Skeletal muscle satellite cell (primary cell): ENCODE data around the gene DCC.

Experiments
- H3K27me3 ChIP-seq: 2 replicates; pipeline ENCODE4 v1.7.0; 2013; ENCODE audit warnings: low read length; ENCODE audit not compliant: control insufficient read depth, insufficient read depth
- H3K36me3 ChIP-seq: 2 replicates; pipeline ENCODE4 v1.7.0; 2013; ENCODE audit warnings: mild to moderate bottlenecking, control low read depth, low read length; ENCODE audit not compliant: insufficient read depth
- H3K4me1 ChIP-seq: 2 replicates; pipeline ENCODE4 v1.7.0; 2013; ENCODE audit warnings: low read length; ENCODE audit not compliant: control insufficient read depth, insufficient read depth
- H3K4me2 ChIP-seq: 2 replicates; pipeline ENCODE4 v1.7.0; 2013; ENCODE audit warnings: mild to moderate bottlenecking, low read length
- H3K4me3 ChIP-seq: 2 replicates; pipeline ENCODE4 v1.7.0; 2013; ENCODE audit warnings: low read length
- H3K9ac ChIP-seq: 2 replicates; pipeline ENCODE4 v1.7.0; 2013; ENCODE audit warnings: mild to moderate bottlenecking, low read depth, low read length, moderate library complexity
- H3K9me3 ChIP-seq: replicated peaks from 2 replicates; pipeline ENCODE4 v1.7.0; 2013; ENCODE audit warnings: mild to moderate bottlenecking, control low read depth, low read length

Gene DCC

DNA sequence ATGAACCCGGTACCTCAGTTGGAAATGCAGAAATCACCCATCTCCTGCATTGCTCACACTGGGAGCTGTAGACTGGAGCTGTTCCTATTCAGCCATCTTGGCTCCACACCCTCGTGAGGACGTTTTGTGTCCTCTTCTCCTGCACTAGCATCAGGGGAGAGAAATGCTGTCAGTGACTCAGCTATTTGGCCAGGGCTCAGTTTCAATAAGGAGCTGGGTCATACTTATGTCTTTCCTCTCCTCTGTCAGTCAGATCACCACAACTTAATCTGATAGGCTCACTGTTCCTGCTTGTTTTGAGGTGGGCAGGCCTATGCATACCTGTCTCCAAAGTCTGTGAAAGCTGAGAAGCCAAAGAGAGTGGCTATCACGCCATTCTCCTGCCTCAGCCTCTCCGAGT is 921.2 kb downstream of the DCC start:
- Histone ChIP-seq H3K27me3 (no peaks in the 10 kb centered on the region), H3K36me3 (no peaks in the 10 kb centered on the region), H3K9ac (no peak overlapping the region), H3K9me3 (peaks cover 8% of the 10 kb centered on the region), H3K4me1 (no peaks in the 10 kb centered on the region), H3K4me2 (no peak overlapping the region), H3K4me3 (no peak overlapping the region)

DNA sequence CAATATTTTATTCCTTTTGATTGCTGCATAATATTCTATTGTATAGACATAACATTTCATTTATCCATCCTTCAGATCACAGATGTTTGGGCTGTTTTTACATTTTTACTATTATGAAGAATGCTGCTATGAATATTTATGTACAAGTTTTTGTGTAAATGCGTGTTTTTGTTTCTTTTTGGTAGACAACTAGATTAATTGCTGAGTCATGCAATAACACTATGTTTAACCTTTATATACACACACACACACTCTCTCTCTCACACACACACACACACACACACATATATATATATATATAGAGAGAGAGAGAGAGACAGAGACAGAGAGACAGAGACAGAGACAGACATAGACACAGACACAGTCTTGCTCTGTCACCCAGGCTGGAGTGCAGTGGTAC is 926.9 kb downstream of the DCC start:
- peaks cover 10% of the 10 kb centered on the region for H3K9me3 ChIP-seq
- no peak overlapping the region for H3K9ac ChIP-seq
- no peak overlapping the region for H3K4me3 ChIP-seq
- H3K27me3 ChIP-seq: no peaks in the 10 kb centered on the region
- H3K4me1 ChIP-seq: no peaks in the 10 kb centered on the region
- H3K36me3 ChIP-seq: no peaks in the 10 kb centered on the region
- H3K4me2 ChIP-seq: no peak overlapping the region

DNA sequence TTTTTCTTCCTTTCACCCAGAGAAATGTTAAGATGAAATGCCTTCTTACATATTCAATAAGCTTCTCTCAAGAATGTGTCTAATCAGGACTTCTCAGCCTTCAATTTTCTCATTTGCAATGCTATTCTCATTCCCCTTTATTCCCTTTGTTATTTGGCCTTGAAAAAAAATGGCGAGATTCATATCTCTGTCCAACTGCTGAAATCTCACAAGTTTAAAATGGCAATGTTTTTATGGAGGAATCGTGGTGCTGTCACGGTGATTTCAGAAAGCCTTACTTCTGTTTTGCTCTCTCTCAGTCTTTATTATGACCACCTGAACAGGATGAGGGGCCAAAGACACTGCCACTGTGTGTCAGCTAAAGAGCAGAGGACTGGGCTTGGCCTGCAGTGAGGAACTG is 928.5 kb downstream of the DCC start:
- Histone ChIP-seq H3K9ac (no peak overlapping the region), H3K4me2 (no peak overlapping the region)

DNA sequence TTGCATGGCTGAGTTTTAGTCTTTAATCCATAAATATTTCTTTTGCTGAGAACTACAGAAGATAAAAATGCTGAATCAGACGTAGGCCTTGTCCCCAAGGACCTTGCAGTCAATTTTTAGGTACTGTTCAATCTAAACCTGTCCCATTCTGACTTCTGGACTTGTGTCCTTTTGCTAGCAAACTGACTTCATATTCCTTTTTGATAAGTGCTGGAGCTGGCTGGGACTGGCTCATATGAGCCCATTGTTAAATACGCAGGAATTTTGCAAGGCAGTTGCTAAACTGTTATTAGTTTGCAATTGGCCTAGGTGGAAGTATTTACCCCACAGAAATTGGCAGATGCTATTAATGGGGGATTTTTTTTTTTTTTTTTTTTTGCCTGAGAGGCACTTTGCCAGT is 941.4 kb downstream of the DCC start:
- H3K4me2 ChIP-seq: no peak overlapping the region
- H3K27me3 ChIP-seq: no peaks in the 10 kb centered on the region
- peaks cover 5% of the 10 kb centered on the region for H3K9me3 ChIP-seq
- H3K9ac ChIP-seq: no peak overlapping the region
- H3K4me1 ChIP-seq: no peaks in the 10 kb centered on the region
- no peak overlapping the region for H3K4me3 ChIP-seq
- H3K36me3 ChIP-seq: no peaks in the 10 kb centered on the region

More for the DNA sequence above, 928.5 kb downstream of the DCC start:
- no peaks in the 10 kb centered on the region for H3K36me3 ChIP-seq
- no peak overlapping the region for H3K4me3 ChIP-seq
- peaks cover 11% of the 10 kb centered on the region for H3K9me3 ChIP-seq
- no peaks in the 10 kb centered on the region for H3K27me3 ChIP-seq
- H3K4me1 ChIP-seq: no peaks in the 10 kb centered on the region

DNA sequence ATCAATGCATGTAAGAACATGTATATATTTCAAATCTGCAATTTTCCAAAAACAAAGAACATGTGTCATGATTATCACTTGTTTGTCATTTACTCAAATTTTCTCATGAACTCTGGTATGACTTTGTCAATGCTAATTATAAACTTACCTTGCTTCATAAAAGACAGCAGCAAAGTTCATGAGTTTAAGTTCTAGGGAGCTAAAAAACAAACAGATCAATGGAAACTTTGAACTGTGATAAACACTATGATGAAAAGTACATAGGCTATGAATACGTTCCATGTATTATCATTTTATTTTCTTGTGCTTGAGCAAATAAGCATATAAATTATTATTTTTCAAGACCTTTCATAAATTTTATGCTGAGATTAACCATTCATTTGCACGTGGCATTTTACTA is 943.7 kb downstream of the DCC start:
- Histone ChIP-seq H3K9me3 (peaks cover 5% of the 10 kb centered on the region), H3K27me3 (no peaks in the 10 kb centered on the region), H3K4me2 (no peak overlapping the region), H3K4me3 (no peak overlapping the region), H3K9ac (no peak overlapping the region), H3K4me1 (no peaks in the 10 kb centered on the region), H3K36me3 (no peaks in the 10 kb centered on the region)

DNA sequence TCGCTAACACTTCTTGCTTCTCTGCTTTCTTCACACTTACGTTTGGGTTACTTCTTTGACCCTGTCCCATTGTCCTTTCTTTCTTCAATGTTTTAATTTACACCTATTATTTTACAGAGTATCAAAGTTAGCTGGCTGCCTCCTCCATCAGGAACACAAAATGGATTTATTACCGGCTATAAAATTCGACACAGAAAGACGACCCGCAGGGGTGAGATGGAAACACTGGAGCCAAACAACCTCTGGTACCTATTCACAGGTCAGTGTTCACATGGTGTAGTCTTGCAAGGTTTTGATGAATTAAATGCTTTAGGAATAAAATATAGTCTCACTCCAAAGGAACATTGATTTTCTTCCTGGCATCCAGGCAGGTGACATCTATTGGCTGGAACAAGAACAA is 965.5 kb downstream of the DCC start:
- Histone ChIP-seq H3K27me3 (no peaks in the 10 kb centered on the region), H3K9me3 (peaks cover 2% of the 10 kb centered on the region), H3K4me2 (no peak overlapping the region), H3K4me3 (no peak overlapping the region), H3K9ac (no peak overlapping the region), H3K36me3 (no peaks in the 10 kb centered on the region), H3K4me1 (no peaks in the 10 kb centered on the region)

DNA sequence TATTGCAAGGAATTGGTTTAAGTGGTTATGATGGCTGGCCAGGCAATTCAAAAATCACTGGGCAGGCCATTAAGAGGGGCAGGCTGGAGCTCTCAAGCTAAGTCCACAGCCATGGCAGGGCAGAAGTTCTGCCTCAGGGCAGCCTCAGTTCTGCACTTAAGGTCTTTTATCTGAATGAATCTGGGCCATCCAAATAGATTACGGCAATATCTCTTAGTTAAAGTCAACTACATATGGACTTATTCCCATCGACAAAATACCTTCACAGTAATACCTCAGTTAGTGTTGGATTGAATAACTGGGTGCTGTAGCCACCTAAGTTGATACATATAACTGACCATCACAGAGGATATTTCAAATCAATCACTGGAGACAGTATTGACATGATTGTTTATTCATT is 979.6 kb downstream of the DCC start:
- Histone ChIP-seq H3K4me1 (no peaks in the 10 kb centered on the region), H3K9ac (no peak overlapping the region), H3K27me3 (no peaks in the 10 kb centered on the region), H3K4me2 (no peak overlapping the region), H3K9me3 (no peaks in the 10 kb centered on the region), H3K4me3 (no peak overlapping the region), H3K36me3 (no peaks in the 10 kb centered on the region)

DNA sequence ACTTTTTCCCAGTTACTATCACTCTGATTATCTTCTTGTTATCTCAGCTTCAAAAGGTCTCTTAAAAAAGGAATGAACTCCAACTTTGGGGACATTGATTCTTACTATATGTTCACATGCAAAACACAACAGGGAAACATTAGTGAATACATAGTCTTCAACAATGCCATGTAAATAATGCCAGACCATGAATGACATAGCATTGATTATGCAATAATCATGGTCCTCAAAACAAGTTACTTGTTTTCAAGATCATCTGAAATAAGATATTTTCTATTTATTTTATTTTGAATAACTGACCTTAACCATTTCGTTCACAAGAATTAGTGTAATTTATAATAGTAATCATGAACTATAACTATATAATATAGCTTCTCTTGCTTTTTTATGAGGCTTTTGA is 982.2 kb downstream of the DCC start:
- Histone ChIP-seq H3K9ac (no peak overlapping the region), H3K4me1 (no peaks in the 10 kb centered on the region), H3K9me3 (peaks cover 3% of the 10 kb centered on the region), H3K4me2 (no peak overlapping the region), H3K4me3 (no peak overlapping the region), H3K36me3 (no peaks in the 10 kb centered on the region), H3K27me3 (no peaks in the 10 kb centered on the region)

DNA sequence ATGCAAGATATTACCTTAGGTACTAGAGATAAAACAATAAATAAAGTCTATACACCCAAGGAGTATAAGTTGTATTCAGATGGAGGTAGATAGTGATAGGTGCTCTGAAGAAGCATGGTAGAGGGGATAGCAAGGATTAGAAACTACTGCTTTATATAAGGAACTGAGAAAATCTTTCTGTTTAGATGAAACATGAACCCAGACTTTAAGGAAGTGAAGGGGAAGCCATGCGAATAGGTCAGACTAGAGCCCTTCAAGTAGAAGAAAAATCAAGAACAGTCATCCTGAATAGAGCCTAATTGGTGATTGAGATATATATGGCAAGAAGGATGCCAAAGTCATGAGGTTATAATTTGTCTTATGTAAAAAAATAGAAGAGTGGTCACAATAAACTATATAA is 984.4 kb downstream of the DCC start:
- no peaks in the 10 kb centered on the region for H3K27me3 ChIP-seq
- no peak overlapping the region for H3K4me2 ChIP-seq
- H3K4me1 ChIP-seq: no peaks in the 10 kb centered on the region

DNA sequence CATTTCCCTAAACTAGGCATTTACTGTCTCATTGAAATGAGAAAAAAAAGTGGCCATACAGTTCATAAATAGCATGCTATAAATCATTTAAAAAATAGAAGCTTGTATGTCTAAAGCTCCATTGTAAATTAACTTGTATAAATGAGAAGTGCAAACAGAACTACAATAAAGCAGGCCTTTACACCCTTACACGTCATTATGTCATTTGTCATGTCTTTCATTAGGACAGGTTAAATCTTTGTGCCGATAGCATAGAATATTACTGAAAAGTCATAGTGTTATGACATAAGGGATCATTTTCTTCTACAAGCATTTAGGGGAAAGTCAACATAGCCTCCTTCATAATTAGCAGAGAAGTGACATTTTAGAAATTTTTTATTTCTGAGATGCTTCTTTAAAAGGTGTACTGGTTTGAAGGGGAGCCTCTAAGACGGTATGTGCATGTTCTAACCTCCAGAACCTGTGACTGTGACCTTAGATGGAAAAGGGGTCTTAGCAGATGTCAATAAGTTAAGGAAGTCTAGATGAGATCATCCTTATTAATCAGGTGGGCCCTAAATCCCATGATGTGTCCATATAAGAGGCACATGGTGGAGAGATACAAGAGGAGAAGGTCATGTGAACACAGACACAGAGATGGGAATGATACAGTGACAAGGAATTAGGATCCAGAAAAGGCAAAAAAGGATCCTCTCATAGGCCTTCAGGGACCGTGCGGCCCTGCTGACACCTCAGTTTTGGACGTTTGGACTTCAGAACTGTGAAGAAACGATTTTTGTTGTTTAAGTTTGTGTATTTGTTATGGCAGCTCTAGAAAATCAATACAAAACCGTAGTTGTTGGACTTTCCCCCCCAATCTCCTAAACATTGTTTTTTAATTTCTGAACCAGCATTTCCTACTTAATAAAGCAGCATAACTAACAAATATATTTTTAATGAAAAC is 1020.8 kb downstream of the DCC start:
- no peak overlapping the region for H3K9ac ChIP-seq
- H3K4me3 ChIP-seq: no peak overlapping the region
- no peaks in the 10 kb centered on the region for H3K27me3 ChIP-seq
- H3K9me3 ChIP-seq: peaks cover 3% of the 10 kb centered on the region
- H3K4me1 ChIP-seq: no peaks in the 10 kb centered on the region
- H3K36me3 ChIP-seq: no peaks in the 10 kb centered on the region
- H3K4me2 ChIP-seq: no peak overlapping the region

More for the DNA sequence above, 984.4 kb downstream of the DCC start:
- H3K36me3 ChIP-seq: no peaks in the 10 kb centered on the region
- no peak overlapping the region for H3K9ac ChIP-seq
- peaks cover 6% of the 10 kb centered on the region for H3K9me3 ChIP-seq
- H3K4me3 ChIP-seq: no peak overlapping the region

DNA sequence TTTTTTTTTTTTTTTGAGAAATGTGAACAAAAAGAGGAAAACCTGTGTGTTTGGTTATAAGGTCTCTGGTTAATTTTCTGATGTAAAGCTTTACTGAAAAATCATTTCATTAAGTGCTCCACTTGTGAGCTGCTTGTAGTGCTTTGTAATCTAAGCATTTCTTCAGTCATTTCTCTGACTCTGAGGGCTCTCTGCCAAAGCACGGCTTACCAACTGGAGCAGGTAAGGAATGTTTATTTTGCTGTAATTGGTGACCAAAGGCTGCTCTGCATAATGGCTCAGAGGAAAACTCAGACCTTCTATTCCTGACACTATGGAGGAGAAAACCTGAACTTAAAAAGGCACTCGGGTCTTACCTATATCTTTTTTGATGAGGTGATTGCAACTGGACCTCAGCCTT is 1035.6 kb downstream of the DCC start:
- H3K4me3 ChIP-seq: no peak overlapping the region
- no peaks in the 10 kb centered on the region for H3K9me3 ChIP-seq
- no peaks in the 10 kb centered on the region for H3K4me1 ChIP-seq
- no peaks in the 10 kb centered on the region for H3K27me3 ChIP-seq
- H3K36me3 ChIP-seq: no peaks in the 10 kb centered on the region
- no peak overlapping the region for H3K4me2 ChIP-seq
- no peak overlapping the region for H3K9ac ChIP-seq

DNA sequence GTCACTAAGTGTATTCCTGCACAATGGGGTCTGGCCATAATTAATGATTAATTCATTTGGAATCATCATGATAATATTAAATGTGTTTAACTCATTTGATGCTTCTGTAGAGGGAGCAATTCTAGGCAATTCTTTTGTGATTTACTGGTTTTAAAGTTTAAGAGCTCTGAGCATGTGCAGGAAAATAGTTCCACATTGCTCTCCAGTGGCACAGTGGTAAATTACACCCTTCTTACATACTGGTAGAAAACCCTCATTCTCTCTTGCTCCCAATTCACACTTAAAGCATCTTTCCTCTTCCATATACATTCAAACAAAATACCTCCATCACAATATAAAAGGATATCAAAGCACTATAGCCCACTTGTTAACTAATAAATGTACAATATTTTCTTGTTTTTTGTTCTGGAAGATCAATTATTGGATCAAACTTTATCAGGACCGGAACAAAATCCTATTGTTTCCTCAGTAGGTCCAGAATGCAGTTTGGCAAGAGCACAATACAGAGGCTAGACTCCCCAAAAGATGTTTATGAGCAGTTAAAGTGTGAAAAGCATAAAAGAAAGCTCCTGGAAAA is 1040.2 kb downstream of the DCC start:
- Histone ChIP-seq H3K4me1 (no peaks in the 10 kb centered on the region), H3K4me3 (no peak overlapping the region), H3K27me3 (no peaks in the 10 kb centered on the region), H3K36me3 (no peaks in the 10 kb centered on the region), H3K4me2 (no peak overlapping the region), H3K9ac (no peak overlapping the region), H3K9me3 (no peaks in the 10 kb centered on the region)
